Spleen (tissue), 7 donors: ENCODE results near the gene SOX6.

Experiments used
- POLR2A ChIP-seq, 3 donors: fragments of 450-650 bp; IDR thresholded peaks; one replicate each; pipeline ENCODE4 v1.5.1; 2017; ENCODE audit warnings: antibody characterized with exemption in 3 of 3, mild to moderate bottlenecking in 1 of 3
- TF ChIP-seq, protein P1 (sequence below), 11 experiments: fragments of 200-600 bp in 7 of 11; fragments of 450-650 bp in 4 of 11; sonication (generic) in 4 of 11; IDR thresholded peaks in 8 of 11; conservative IDR thresholded peaks in 3 of 11; 1 replicate in 7 of 11; 2 replicates in 4 of 11; pipeline versions ENCODE4 v1.4.0 to v1.8.0; 2016 to 2021; ENCODE audit warnings: antibody characterized with exemption in 11 of 11, inconsistent platforms in 4 of 11, mild to moderate bottlenecking in 1 of 11
- donor health status: DM: no; HTN: no; CAD: no; lungs with moderate emphysema.
- donor health status: DM: no; HTN: no; CAD: no.
- donor health status: DM: no; HTN: no; CAD: no.

DNA sequence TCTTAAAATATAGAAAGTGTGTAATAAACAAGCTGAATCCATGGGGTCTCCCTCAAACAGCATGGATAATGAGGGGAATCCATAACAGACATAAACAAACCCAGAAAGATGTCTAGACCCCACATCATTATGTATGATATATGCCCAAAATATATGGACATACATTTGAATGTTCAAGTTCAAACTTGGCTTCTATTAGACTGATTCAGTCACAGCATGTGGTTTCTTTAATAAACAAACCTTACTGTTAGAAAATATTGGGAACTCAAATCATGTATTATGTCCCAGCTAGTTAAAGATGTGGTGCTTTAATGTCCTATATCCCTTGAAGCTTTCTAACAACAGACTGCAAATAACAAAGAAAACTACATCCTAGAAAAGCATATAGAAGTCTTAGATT, 228.6 kb downstream of the SOX6 start:
- TF ChIP-seq, protein P1, sequence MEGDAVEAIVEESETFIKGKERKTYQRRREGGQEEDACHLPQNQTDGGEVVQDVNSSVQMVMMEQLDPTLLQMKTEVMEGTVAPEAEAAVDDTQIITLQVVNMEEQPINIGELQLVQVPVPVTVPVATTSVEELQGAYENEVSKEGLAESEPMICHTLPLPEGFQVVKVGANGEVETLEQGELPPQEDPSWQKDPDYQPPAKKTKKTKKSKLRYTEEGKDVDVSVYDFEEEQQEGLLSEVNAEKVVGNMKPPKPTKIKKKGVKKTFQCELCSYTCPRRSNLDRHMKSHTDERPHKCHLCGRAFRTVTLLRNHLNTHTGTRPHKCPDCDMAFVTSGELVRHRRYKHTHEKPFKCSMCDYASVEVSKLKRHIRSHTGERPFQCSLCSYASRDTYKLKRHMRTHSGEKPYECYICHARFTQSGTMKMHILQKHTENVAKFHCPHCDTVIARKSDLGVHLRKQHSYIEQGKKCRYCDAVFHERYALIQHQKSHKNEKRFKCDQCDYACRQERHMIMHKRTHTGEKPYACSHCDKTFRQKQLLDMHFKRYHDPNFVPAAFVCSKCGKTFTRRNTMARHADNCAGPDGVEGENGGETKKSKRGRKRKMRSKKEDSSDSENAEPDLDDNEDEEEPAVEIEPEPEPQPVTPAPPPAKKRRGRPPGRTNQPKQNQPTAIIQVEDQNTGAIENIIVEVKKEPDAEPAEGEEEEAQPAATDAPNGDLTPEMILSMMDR (IDR thresholded peaks at IDR 0.05 in 8 of 11, conservative IDR thresholded peaks at IDR 0.05 in 3 of 11), result no peak
- TF ChIP-seq POLR2A (IDR thresholded peaks at IDR 0.05), result no peak
